Ovary (tissue), 9 donors: ENCODE data around the gene ZMAT5. TPM values are rescaled to one million over a fixed set of nuclear protein-coding genes. Genes with fewer than 3 reads are reported as not detected.

Experiments used
- DNase-seq, 5 donors: peaks; one replicate each; pipeline ENCODE4 v3.0.0-alpha.2; 2019 to 2020
- H3K27ac ChIP-seq, 2 donors: fragments of 200-600 bp; one replicate each; pipeline versions ENCODE4 v1.5.1 to v1.8.0; 2019 to 2022
- H3K27me3 ChIP-seq: fragments of 200-600 bp; one replicate; pipeline ENCODE4 v1.8.0; 2022
- H3K36me3 ChIP-seq: fragments of 200-600 bp; sonication (generic); one replicate; pipeline ENCODE4 v1.5.1; 2019
- H3K4me1 ChIP-seq: one replicate; pipeline ENCODE4 v1.8.1; 2013; ENCODE audit warnings: mild to moderate bottlenecking, moderate library complexity; ENCODE audit not compliant: insufficient read depth
- H3K4me3 ChIP-seq: fragments of 200-600 bp; sonication (generic); one replicate; pipeline ENCODE4 v1.5.1; 2017
- H3K9me3 ChIP-seq, 2 donors: fragments of 200-600 bp in 1 of 2; sonication (generic) in 1 of 2; one replicate each; pipeline versions ENCODE4 v1.5.1 to v1.8.1; 2013 to 2019; ENCODE audit warnings: mild to moderate bottlenecking in 1 of 2, moderate library complexity in 1 of 2
- EP300 ChIP-seq: sonication (generic); formaldehyde crosslinking; IDR thresholded peaks from one replicate; pipeline ENCODE4 v1.6.1; 2017; ENCODE audit warnings: antibody characterized with exemption
- POLR2A ChIP-seq: fragments of 450-650 bp; IDR thresholded peaks from one replicate; pipeline ENCODE4 v1.6.1; 2017; ENCODE audit warnings: antibody characterized with exemption, mild to moderate bottlenecking, moderate library complexity
- WGBS, 3 donors: extraction: QIAGEN DNeasy Blood & Tissue Kit in 1 of 3; methylation state at CpG; one replicate each; pipeline versions ENCODE4 v1.1.5 to v1.1.7; 2013 to 2017; 5-methylcytosine and 5-hydroxymethylcytosine counted together
- intact Hi-C, 4 donors: fragments of 100-400 bp; cut with DNase I; formaldehyde crosslinking; loops; one replicate each; pipeline versions ENCODE4 v1.11.0 to v1.15.1; 2022 to 2023
- polyA plus RNA-seq, 2 donors: library from polyadenylated mRNA; stranded (reverse); fragments of 200-250 nt in 1 of 2; fragments of 350-450 nt in 1 of 2; fragmentation: Illumina TruSeq in 1 of 2; extraction: RNeasy Lipid Tissue Mini Kit (QIAGEN cat#74804) in 1 of 2; gene quantifications; one replicate each; pipeline ENCODE4 v1.2.3, GENCODE V29; 2013 to 2014
- total RNA-seq, 7 donors: library from RNA; depleted of rRNA in 2 of 7; stranded (reverse); fragments of >200 nt in 2 of 7; fragmentation: NEBNext Ultra II Directional in 3 of 7; extraction: Animal tissue kit (Norgen Biotek cat#: 25700) in 3 of 7; gene quantifications; one replicate each; pipeline versions ENCODE4 v1.1.0 to v1.2.4, GENCODE V29; 2016 to 2023
- TF ChIP-seq, protein P1 (sequence below), 3 donors: fragments of 450-650 bp in 2 of 3; fragments of 200-600 bp in 1 of 3; IDR thresholded peaks; one replicate each; pipeline versions ENCODE4 v1.5.1 to v1.8.0; 2016 to 2022; ENCODE audit warnings: antibody characterized with exemption in 3 of 3, mild to moderate bottlenecking in 1 of 3
- donor health status: DM: no; HTN: no; CAD: no; lungs with moderate emphysema.
- donor health status: DM: no; HTN: no; CAD: no.
- donor health status: Bipolar disorder and iron deficiency.
- donor health status: DM: yes; HTN: yes; CAD: no.
- donor health status: DM: no; HTN: no; CAD: no.
- donor health status: DM: yes; HTN: yes; CAD: no.

Gene ZMAT5
- total and polyA plus RNA-seq, 9 donors, result 5.7 to 27.2 (median 21.4) TPM

DNA sequence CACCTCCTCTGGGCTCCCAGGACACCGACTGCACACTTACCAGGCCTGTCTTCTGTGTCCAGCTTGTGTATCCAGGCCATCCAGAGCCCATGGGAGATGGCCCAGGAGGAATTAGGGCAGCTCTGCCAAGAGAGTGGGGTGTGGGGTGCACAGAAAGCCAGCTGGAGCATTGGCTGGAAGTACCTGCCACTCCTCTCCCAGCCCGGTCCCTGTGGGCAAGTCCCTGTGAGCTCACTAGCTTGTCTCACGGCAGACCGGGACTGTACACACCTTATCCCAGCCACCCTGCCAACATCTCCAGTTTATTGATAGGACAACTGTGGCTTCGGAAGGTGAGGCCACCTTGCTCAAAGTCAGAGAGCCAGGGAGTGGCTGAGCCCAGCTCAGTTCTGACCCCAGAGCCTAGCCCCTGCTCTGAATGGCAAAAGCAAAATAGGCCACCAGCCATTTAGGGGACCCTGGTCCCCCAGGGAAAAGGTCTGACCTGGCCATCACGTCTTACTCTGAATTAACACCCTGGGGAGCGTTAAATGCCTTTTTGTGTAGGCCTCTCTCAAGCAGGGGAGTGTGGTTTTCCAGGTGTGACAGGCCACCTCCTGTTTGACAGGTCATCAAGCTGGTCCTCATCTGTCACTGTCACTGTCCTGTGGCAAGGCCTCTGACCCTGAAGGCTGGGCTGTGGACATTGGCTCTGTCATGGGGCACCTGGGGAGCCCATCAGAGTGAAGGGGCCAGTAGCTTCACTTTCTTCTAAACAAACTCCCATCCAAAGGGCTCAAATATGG lies 15.4 kb upstream of the ZMAT5 start:
- Histone ChIP-seq H3K9me3 (no peaks in the 10 kb centered on the region), H3K4me1 (peaks cover 5% of the 10 kb centered on the region), H3K4me3 (no peak overlapping the region), H3K36me3 (no peaks in the 10 kb centered on the region), H3K27ac (peak overlapping the region in 1 of 2 donors; percentile 44), H3K27me3 (no peaks in the 10 kb centered on the region)
- intact Hi-C loops, result no loop called here
- peak in 4 of 5 donors; percentile 35 to 55 (median 46) for DNase-seq
- 56 to 59% (median 57%) methylated on average over 7 of the region's 7 CpGs for WGBS, 3 donors
- TF ChIP-seq POLR2A (no peak), EP300 (no peak)
- TF ChIP-seq, protein P1, sequence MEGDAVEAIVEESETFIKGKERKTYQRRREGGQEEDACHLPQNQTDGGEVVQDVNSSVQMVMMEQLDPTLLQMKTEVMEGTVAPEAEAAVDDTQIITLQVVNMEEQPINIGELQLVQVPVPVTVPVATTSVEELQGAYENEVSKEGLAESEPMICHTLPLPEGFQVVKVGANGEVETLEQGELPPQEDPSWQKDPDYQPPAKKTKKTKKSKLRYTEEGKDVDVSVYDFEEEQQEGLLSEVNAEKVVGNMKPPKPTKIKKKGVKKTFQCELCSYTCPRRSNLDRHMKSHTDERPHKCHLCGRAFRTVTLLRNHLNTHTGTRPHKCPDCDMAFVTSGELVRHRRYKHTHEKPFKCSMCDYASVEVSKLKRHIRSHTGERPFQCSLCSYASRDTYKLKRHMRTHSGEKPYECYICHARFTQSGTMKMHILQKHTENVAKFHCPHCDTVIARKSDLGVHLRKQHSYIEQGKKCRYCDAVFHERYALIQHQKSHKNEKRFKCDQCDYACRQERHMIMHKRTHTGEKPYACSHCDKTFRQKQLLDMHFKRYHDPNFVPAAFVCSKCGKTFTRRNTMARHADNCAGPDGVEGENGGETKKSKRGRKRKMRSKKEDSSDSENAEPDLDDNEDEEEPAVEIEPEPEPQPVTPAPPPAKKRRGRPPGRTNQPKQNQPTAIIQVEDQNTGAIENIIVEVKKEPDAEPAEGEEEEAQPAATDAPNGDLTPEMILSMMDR (IDR thresholded peaks at IDR 0.05), result no peak

DNA sequence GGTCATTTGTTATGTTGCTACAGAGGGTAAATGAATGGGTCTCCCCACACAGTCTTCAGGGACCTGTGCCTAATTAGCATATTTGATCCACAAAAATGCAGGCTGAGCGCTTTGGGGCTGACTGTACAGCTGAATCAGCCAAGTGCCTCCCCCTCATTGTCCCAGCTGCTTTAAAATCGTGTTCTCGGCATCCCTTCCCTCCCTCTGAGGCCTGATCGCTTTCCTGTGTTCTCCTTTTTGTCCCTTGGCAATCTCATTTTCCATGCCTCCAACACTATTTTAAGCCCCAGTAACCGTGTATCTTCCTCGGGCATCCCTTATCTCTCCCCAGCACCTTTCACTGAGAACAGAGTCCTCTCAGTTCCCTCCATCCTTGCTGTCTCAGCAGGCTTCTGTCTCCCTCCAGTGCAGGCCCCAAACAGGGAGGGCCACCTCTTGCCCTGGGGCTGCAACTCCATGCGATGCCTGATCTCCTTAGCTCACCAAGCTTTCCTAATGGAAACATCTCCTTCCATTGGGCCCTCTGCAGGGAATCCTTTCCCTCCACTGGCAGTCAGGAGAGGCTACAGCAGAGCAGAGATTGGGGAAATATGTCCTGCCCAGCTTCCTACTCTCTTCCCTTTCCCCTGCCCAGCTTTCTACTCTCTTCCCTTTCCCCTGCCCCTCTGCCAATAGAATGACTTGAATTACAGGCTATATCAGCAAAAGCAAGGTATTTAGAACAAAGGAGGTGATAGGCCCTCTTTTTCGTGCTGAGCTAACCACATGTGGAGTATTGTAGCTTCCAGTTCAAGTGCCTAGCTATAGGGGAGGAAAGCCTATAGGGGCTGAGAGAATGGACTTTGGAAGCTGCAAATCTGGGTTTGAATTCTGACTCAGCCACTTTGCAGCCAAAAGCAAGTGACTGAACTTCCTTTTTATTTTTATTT lies 14.2 kb upstream of the ZMAT5 start:
- no peak overlapping the region for H3K4me3 ChIP-seq
- H3K27ac ChIP-seq, result no peak overlapping the region
- H3K27me3 ChIP-seq, result no peaks in the 10 kb centered on the region
- TF ChIP-seq POLR2A, result no peak
- TF ChIP-seq, protein P1 (IDR thresholded peaks at IDR 0.05), result no peak
- no peak for TF ChIP-seq EP300
- 15 to 19% (median 15%) methylated on average over 8 of the region's 8 CpGs for WGBS, 3 donors
- intact Hi-C loops, result no loop called here
- H3K4me1 ChIP-seq, result peaks cover 5% of the 10 kb centered on the region
- H3K9me3 ChIP-seq, result no peaks in the 10 kb centered on the region
- DNase-seq, result peak in 3 of 5 donors; percentile 37 to 55 (median 42)
- no peaks in the 10 kb centered on the region for H3K36me3 ChIP-seq

DNA sequence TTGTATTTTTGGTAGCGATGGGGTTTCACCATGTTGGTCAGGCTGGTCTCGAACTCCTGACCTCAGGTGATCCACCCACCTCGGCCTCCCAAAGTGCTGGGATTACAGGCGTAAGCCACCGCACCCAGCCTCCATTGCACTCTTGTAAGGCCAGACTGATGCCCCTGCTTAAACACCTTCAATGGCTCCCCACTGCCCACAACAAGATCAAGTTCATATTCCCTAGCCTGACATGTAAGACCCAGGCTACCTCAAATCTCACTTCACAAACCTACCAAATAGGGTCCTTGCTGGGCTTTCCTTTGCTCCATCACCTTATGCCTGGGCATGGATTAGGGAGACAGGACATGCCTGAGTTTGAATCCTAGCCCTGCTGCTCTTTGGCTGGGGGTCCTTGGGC lies 13.4 kb upstream of the ZMAT5 start:
- no peak for DNase-seq
- Histone ChIP-seq H3K36me3 (no peaks in the 10 kb centered on the region), H3K9me3 (no peaks in the 10 kb centered on the region), H3K4me1 (peaks cover 5% of the 10 kb centered on the region), H3K27ac (no peak overlapping the region), H3K27me3 (no peaks in the 10 kb centered on the region), H3K4me3 (no peak overlapping the region)
- intact Hi-C loops, result no loop called here
- WGBS, 3 donors, result 93 to 97% (median 97%) methylated on average over 5 of the region's 5 CpGs
- TF ChIP-seq POLR2A (no peak), EP300 (no peak)
- TF ChIP-seq, protein P1 (IDR thresholded peaks at IDR 0.05), result no peak

DNA sequence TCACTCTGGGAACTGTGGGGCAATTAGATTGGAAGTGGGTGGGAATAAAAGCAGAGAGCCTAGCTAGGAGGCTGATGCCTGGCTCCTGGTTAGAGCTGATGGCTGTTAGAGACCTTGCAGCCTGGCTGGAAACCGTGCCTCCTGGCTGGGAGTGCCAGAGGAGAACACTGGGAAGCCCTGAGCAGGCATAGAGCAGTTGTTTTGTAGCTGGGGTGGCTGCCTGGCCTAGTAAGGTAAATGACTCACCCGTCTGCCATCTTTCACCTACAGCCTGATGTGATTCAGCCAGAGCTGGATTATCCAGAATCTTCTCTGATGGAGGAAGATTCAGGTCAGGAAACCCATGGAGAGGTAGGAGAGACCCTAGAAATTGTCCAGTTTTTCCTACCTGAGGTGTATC lies 6.4 kb upstream of the ZMAT5 start:
- peaks cover under 1% of the 10 kb centered on the region for H3K4me1 ChIP-seq
- WGBS, 3 donors, result 54 to 77% (median 71%) methylated on average over 2 of the region's 2 CpGs
- H3K9me3 ChIP-seq, result no peaks in the 10 kb centered on the region
- DNase-seq, result no peak
- intact Hi-C loops, result no loop called here
- H3K27me3 ChIP-seq, result no peaks in the 10 kb centered on the region
- H3K27ac ChIP-seq, result no peak overlapping the region
- TF ChIP-seq EP300 (no peak), POLR2A (no peak)
- TF ChIP-seq, protein P1 (IDR thresholded peaks at IDR 0.05), result no peak
- no peaks in the 10 kb centered on the region for H3K36me3 ChIP-seq
- H3K4me3 ChIP-seq, result no peak overlapping the region
